SU-DHL-6 (cell line): ENCODE data around the gene SPRTN.

Source experiments
- H2AFZ ChIP-seq: fragments of 200-600 bp; sonication (generic); 2 replicates; pipeline ENCODE4 v1.6.1; 2014; ENCODE audit warnings: low read depth, mild to moderate bottlenecking, moderate library complexity, mixed read lengths, antibody characterized with exemption, low read length; ENCODE audit not compliant: severe bottlenecking
- H3F3A ChIP-seq: fragments of 200-600 bp; shearing (Covaris generic); 2 replicates; pipeline ENCODE4 v1.6.0; 2016; ENCODE audit warnings: antibody characterized with exemption, mild to moderate bottlenecking; ENCODE audit not compliant: insufficient read depth
- H3K27ac ChIP-seq: fragments of 200-600 bp; sonication (generic); 2 replicates; pipeline ENCODE4 v1.5.1; 2016; ENCODE audit warnings: low read depth, mild to moderate bottlenecking, low read length, moderate library complexity, mixed read lengths
- H3K27me3 ChIP-seq: fragments of 200-600 bp; sonication (generic), shearing (Covaris generic); 2 replicates; pipeline ENCODE4 v1.6.0; 2014; ENCODE audit warnings: mild to moderate bottlenecking, low read length
- H3K36me3 ChIP-seq: fragments of 200-600 bp; sonication (generic); 2 replicates; pipeline ENCODE4 v1.6.1; 2014; ENCODE audit warnings: mild to moderate bottlenecking, low read length, mixed read lengths
- H3K4me2 ChIP-seq: fragments of 300-600, 200-600 bp; shearing (Covaris generic), sonication (generic); 2 replicates; pipeline ENCODE4 v1.6.0; 2014; ENCODE audit warnings: low read length, low read depth, mild to moderate bottlenecking; ENCODE audit not compliant: poor library complexity, severe bottlenecking
- H3K4me3 ChIP-seq: fragments of 200-600 bp; sonication (generic); 2 replicates; pipeline ENCODE4 v1.5.1; 2014; ENCODE audit warnings: antibody characterized with exemption, low read length, mild to moderate bottlenecking, mixed read lengths; ENCODE audit not compliant: insufficient read depth, poor library complexity, severe bottlenecking
- H3K79me2 ChIP-seq: fragments of 200-600 bp; sonication (generic); 2 replicates; pipeline ENCODE4 v1.6.1; 2014; ENCODE audit warnings: mild to moderate bottlenecking, low read length, moderate library complexity; ENCODE audit not compliant: insufficient read depth
- H3K9ac ChIP-seq: fragments of 200-600 bp; sonication (generic); 2 replicates; pipeline ENCODE4 v1.7.0; 2014; ENCODE audit warnings: mild to moderate bottlenecking, low read length
- H3K9me2 ChIP-seq: fragments of 200-600 bp; sonication (generic); replicated peaks from 2 replicates; pipeline ENCODE4 v1.6.1; 2014; ENCODE audit warnings: low read length; ENCODE audit not compliant: insufficient read depth
- H3K9me3 ChIP-seq: fragments of 200-600 bp; sonication (generic); 2 replicates; pipeline ENCODE4 v1.6.1; 2014; ENCODE audit warnings: low read length, mixed read lengths; ENCODE audit not compliant: insufficient read depth
- H4K20me1 ChIP-seq: fragments of 200-600 bp; sonication (generic); 2 replicates; pipeline ENCODE4 v1.6.1; 2014; ENCODE audit warnings: low read depth, mild to moderate bottlenecking, antibody characterized with exemption, low read length, moderate library complexity, mixed read lengths
- EZH2phosphoT487 ChIP-seq: fragments of 200-600 bp; sonication (generic), shearing (Covaris generic); conservative IDR thresholded peaks from 2 replicates; pipeline ENCODE4 v1.6.1; 2018; ENCODE audit warnings: mild to moderate bottlenecking, antibody characterized with exemption, low read length, moderate library complexity, mixed read lengths
- TF ChIP-seq, protein P1 (sequence below): fragments of 200-600 bp; sonication (generic); IDR thresholded peaks from one replicate; pipeline ENCODE4 v1.5.1; 2017; ENCODE audit warnings: antibody characterized with exemption, mild to moderate bottlenecking, low read length, moderate library complexity; ENCODE audit not compliant: insufficient read depth, poor library complexity, severe bottlenecking

SPRTN gene

GRCh38 chr1:231383159-231383860 is 45.2 kb downstream of the SPRTN start:
- Histone ChIP-seq H3K9me2 (no peaks in the 10 kb centered on the region), H3K27ac (no peak overlapping the region), H4K20me1 (peaks cover 10% of the 10 kb centered on the region; the same call in 1 of the 2 replicates), H3K4me2 (no peak overlapping the region), H3K4me3 (no peak overlapping the region), H3F3A (no peaks in the 10 kb centered on the region), H3K27me3 (no peaks in the 10 kb centered on the region), H3K9me3 (no peaks in the 10 kb centered on the region), H2AFZ (no peak overlapping the region), H3K9ac (no peak overlapping the region), H3K36me3 (no peaks in the 10 kb centered on the region), H3K79me2 (no peaks in the 10 kb centered on the region)
- no peak for TF ChIP-seq EZH2phosphoT487
- TF ChIP-seq, protein P1, sequence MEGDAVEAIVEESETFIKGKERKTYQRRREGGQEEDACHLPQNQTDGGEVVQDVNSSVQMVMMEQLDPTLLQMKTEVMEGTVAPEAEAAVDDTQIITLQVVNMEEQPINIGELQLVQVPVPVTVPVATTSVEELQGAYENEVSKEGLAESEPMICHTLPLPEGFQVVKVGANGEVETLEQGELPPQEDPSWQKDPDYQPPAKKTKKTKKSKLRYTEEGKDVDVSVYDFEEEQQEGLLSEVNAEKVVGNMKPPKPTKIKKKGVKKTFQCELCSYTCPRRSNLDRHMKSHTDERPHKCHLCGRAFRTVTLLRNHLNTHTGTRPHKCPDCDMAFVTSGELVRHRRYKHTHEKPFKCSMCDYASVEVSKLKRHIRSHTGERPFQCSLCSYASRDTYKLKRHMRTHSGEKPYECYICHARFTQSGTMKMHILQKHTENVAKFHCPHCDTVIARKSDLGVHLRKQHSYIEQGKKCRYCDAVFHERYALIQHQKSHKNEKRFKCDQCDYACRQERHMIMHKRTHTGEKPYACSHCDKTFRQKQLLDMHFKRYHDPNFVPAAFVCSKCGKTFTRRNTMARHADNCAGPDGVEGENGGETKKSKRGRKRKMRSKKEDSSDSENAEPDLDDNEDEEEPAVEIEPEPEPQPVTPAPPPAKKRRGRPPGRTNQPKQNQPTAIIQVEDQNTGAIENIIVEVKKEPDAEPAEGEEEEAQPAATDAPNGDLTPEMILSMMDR = no peak

GRCh38 chr1:231384696-231385415 is 46.8 kb downstream of the SPRTN start:
- peaks cover 10% of the 10 kb centered on the region; the same call in 1 of the 2 replicates for H4K20me1 ChIP-seq
- TF ChIP-seq, protein P1 = no peak
- TF ChIP-seq EZH2phosphoT487 = no peak
- no peaks in the 10 kb centered on the region for H3K9me2 ChIP-seq
- H3K9me3 ChIP-seq = no peaks in the 10 kb centered on the region
- H3K27me3 ChIP-seq = no peaks in the 10 kb centered on the region
- no peak overlapping the region for H3K27ac ChIP-seq
- no peaks in the 10 kb centered on the region for H3F3A ChIP-seq
- H3K4me3 ChIP-seq = no peak overlapping the region
- no peaks in the 10 kb centered on the region for H3K79me2 ChIP-seq
- H2AFZ ChIP-seq = no peak overlapping the region
- H3K36me3 ChIP-seq = no peaks in the 10 kb centered on the region
- H3K9ac ChIP-seq = no peak overlapping the region
- H3K4me2 ChIP-seq = no peak overlapping the region

DNA sequence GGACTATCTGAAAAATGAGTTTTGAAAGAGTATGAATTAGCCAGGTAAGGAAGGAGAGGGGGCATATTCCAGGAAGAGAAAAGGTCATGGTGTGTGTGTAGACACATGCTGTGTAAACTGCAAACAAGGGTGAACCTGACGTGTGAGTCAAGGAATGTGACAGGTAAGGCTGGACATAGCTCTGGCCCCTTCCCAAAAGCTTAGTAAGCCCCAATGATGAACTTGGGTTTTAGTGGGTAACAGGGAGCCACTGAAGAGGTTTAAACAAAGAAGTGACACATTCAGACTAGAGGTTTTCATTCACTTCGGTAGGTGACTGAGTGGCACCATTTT is 47.3 kb downstream of the SPRTN start:
- Histone ChIP-seq H4K20me1 (peaks cover 10% of the 10 kb centered on the region; the same call in 1 of the 2 replicates), H3K79me2 (no peaks in the 10 kb centered on the region), H3K4me2 (no peak overlapping the region)

More for the DNA sequence above, 47.3 kb downstream of the SPRTN start:
- H3K4me3 ChIP-seq = no peak overlapping the region
- no peak overlapping the region for H3K27ac ChIP-seq
- H3K36me3 ChIP-seq = no peaks in the 10 kb centered on the region
- no peaks in the 10 kb centered on the region for H3K9me3 ChIP-seq
- no peaks in the 10 kb centered on the region for H3K9me2 ChIP-seq
- H3K9ac ChIP-seq = no peak overlapping the region
- TF ChIP-seq EZH2phosphoT487 = no peak
- TF ChIP-seq, protein P1 = no peak
- H3K27me3 ChIP-seq = no peaks in the 10 kb centered on the region
- H3F3A ChIP-seq = no peaks in the 10 kb centered on the region
- H2AFZ ChIP-seq = no peak overlapping the region
